HG03159 (cell line): ENCODE data around the gene PRKG1.

Experiments
- ATAC-seq: cut with Tn5 transposase; IDR thresholded peaks from one replicate; pipeline ENCODE4 v1.9.1; 2021; ENCODE audit warnings: mild to moderate bottlenecking, moderate library complexity; ENCODE audit not compliant: unreplicated experiment

The PRKG1 gene

DNA sequence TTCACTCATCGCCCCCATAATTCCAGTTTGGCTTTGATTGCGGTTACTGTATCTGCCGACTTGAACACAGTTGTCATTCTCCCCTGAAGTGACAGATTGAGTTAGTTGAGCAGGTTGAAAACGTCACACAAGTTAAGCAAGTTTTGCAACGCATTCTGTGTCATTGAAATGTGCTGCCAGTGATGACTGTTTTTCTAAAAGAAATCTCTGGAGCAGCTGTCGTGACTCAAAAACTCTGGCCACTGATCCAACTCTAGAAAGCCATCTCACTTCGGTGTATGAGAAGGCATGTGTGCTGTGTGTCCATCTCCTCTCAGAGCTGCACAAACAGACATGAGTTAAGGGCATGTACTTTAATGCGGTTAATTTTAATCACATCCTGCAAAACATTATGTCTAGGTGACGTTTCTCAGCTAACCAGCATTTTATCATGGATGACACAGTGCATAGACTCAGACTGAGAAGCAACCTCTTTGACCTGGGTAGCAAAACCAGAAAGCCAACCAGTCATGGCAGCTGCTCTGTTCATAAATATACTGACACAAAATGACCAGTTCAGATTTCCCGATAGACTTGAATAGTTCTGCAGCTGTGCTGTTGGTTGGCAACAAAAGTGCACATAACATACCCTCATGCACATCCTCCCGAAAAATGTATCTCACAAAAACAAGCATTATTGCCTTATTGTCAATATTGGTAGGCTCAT is 555.8 kb downstream of the PRKG1 start:
- no peak for ATAC-seq

DNA sequence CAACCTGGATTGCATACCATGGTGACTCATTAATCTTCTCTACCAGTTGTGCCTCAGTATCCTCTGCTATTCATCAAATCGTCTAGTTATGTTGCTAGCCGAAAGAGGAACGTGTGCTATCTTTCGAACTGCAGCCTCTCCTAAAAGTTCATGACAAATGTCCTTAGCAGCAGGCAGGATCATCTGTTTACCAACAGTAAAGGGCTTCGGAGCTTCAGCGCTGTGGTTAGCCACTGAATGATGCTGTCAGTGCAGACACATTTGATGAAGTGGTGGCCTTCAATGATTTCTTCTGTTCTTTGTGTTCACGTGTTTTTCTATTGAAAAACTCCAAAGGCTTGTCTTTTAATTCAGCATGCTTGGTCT is 556.3 kb downstream of the PRKG1 start:
- ATAC-seq: no peak

DNA sequence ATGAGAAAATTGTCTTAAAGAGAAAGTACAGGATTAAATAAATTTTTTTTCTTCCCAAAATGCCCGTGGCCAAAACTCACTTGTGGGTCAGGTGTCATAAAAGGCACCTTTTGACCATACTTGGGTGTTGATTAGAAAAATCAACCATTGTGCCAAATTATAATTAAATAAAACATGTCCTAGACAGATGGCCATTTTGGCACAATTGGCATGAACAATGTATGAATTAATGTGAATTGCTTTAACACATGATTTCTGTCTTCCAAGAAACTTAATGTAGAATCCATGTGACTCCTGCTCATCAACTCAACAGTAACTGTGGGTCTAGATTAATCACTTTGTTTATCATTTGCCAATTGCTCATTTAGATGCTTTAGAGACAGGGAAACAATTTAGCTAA is 561.1 kb downstream of the PRKG1 start:
- ATAC-seq: no peak

DNA sequence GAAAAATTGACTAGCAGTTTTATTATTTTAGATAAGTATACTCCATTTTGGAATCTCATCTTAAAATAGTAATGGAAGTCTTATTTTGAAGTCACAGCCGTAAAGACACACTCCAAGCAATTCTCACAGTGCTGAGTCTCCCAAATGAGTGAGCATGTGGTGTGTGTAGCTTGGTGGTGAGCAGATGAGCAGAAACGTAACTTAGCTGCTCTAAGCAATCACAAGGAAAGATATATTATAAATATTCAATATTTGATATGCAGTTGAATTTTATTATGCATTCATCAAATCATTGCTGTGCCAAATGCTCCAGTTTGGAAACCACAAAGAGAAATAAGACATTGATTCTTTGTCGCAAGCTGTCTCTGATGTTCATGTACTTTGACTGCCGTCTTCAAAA is 563.9 kb downstream of the PRKG1 start:
- no peak for ATAC-seq

DNA sequence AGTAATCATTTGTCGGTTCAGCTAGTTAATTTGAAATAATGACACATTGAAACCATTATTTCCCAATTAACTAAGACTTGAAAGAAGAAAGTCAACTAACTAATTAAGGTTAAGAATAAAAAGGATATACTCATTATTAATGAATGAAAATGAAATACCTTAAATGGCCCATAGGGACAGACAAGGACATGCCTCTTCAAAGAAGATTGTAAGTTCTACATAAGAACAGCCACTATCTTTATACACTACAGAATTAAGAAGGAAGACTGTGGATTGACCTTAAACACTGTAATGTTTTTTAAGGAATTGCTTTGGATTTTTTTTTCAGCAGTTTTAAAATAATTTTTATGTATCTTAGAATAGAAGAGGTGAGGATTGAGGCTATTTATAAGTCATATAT is 564.5 kb downstream of the PRKG1 start:
- ATAC-seq: no peak

DNA sequence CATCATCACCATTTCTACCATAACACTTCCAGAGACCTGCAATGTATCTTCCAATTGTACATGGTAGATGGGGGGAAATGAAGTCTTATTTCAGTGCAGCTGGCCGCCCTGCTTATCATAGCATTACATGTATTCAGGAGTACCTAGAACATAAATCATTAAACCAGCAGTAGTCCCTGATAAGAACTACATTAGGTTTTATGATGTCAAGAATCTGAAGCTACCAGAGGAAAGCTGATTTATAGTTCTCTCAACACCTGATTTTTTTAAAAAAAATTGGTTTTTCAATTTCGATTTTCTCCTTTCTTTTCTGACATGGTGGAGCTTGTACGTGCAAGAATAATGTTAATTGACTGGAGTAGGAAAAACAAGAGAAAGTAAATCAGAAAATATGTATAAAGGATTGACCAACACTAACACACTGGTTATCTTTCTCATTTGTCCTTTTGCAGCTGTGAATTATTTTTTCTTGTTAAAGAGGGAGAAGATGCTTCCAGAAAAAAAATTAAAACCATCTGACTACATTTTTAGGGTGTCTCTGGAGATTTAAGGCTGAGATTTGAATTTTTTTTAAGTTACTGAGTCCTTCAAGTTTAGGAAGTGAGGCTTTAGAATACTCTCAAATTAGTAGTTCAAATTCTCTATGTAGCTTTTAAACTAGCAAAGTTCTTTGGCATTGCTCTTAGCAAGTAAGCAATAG is 566.0 kb downstream of the PRKG1 start:
- ATAC-seq: no peak

DNA sequence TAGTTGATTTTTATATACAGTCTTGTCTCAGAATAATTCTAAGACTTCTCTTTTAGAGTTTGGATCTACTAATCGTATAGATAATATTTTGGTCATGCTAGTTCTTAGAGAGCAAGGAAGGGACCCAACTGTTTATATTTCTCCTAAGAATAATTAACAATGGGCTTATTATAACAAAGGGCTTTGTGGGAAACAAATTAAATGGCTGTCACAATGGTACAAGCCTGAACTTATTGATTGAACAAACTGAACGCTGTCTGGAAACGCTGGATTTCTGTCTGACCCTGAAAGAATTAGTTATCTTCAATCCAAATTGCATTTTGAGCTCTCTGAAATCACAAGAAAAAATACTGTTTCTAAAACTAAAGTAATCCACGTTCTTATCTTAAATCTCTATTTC is 568.3 kb downstream of the PRKG1 start:
- no peak for ATAC-seq

DNA sequence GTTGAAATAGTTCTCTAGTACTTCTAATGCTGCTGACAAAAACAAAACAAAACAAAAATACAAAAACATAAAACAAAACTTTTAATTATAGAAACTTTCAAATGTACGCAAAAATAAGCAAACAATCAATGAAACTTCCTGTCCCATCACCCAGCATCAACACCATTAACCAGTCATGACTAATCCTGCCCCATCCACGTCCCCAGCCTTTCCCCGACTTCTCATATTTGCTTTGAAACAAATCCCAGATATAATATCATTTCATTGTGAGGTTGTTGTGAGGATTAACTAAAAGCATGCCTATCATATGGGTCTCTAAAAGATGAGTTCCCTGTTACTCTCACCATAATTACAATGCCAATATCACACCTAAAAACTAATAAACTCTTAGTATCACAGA is 569.4 kb downstream of the PRKG1 start:
- no peak for ATAC-seq

DNA sequence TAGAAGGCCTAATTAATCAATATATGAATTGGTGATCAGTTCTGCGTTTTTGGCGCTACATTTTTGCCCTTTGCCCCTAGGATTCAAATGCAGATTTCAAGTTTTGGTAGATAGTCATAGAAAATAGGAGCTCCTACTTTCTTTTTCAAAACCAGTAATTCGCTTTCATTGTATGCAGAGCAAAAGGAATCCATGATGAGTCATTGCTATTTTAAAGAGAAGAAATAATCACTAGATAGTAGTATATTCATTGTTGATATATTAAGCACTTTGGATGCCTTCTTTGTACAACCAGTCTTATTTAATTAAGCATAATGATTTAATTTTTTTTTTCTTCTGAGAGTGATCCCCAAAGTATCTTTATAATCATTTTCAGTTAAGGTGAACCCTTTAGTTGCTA is 574.8 kb downstream of the PRKG1 start:
- ATAC-seq: no peak

DNA sequence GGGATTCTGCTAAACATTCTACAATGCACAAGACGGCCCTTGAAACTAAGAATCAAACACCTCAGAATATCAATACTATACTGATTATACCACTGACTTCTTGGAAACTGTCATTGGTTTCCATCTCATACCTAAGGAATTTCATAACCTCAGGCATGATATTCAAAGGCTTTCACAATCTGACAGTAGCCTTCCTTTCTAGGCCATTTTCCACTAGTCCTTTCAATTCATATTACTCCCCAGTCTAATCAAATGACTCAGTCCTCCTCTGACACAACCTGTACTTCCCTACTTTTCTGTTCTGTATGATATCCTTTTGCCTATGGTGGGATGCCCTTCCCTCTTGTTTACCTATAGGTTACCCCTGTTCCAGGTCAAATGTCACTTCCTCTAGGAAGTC is 576.8 kb downstream of the PRKG1 start:
- no peak for ATAC-seq

DNA sequence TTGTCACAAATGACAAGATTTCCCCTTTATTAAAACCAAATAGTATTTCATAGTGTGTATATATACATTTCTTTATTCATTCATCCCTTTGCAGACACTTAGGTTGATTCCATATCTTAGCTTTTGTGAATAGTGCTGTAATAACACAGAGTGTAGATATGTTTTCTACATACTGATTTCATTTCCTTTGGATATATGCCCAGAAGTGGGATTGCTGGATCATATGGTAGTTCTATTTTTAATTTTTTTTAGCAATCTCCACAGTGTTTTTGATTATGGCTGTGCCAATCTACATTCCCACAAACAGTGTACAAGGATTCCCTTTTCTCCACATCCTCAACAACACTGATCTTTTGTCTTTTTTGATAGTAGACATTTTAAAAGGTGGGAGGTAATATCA is 578.7 kb downstream of the PRKG1 start:
- no peak for ATAC-seq

DNA sequence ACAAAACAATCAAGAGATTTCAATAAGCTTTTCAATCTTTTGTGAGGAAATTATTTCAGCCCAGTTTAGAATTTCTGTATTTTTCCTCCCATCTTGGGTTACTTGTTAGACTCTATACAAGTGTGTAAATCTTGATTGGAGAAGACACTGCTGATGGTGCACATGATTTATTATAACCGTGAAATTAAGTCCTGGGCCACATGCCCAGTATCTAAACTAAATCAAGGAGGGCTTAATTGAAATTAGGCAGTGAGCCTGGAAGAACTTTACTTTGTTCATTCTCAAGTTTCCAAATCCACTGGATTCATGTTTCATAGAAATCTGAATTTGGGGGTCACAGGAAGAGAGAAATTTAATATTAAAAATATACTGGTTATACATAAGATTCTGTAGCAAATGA is 580.6 kb downstream of the PRKG1 start:
- no peak for ATAC-seq

DNA sequence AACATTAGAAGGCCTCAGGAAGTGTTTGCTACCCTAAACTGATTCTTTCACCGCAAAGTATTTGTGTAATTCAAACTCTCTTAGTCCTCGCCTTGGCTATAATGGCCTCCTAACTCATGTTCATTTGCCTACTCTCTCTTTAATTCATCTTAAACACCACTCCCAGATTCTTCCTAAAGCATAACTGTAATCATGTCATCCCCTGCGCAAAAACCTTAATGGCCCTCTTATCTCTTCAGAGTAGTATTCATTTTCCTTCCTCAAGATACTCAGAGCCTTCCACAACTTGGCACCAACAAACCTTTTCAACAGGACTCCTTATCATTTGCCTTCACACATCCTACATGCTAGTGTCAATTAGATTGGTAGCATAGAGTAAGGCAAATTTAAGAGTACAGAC is 582.2 kb downstream of the PRKG1 start:
- ATAC-seq: no peak

DNA sequence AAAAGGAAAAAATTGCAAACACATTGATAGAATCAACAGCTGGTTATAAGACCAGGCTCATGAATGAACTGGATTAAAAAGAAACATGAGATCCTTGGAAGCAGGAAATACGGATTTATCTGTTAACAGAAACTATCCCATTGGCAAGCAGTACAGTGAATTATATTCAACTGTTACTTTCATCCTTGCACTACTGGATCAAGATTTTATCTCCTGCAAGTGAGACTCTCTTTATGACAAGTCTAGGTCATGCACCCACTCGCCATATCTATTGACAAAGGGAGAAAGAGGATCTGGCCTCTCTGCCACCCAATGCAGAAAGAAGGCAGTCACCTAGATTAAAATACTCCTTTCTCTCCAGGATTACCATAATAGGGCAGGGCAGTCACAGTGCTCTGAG is 583.7 kb downstream of the PRKG1 start:
- ATAC-seq: no peak

DNA sequence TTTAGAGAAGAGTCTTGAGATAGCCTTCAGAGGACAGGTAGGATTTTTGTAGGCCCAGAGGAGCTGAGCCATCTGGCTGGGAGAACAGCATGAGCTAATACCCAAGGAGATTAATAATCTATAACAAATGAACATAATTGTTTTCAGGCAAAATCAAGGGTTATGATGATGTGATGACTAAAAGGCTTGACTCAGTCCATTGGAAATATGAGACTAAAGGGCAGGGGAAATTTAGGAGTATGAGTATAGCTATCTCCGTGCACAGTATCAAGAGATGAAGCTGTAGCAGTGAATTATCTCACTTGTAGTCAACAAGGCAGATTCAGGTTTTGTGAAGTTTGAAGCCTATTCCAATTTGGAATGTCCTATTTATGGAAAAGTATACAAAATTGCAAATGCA is 585.1 kb downstream of the PRKG1 start:
- ATAC-seq: no peak

DNA sequence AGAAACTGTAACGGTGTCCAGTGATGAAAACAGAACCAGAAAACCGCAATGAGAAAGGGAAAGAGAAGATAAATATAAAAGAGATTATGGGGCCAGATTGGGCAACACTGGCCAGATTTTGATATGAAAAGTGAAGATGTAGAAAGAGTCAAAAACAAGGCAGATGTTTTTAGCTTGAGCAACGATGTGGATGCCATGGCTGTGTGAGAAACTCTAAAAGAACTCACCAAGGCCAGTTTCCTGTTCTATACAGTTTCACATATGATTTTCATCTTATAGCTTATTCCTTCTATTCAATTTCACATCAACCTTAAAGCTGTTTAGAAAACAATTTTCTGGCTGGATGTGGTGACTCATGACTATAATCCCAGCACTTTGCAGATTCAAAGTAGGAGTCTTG is 588.8 kb downstream of the PRKG1 start:
- no peak for ATAC-seq

DNA sequence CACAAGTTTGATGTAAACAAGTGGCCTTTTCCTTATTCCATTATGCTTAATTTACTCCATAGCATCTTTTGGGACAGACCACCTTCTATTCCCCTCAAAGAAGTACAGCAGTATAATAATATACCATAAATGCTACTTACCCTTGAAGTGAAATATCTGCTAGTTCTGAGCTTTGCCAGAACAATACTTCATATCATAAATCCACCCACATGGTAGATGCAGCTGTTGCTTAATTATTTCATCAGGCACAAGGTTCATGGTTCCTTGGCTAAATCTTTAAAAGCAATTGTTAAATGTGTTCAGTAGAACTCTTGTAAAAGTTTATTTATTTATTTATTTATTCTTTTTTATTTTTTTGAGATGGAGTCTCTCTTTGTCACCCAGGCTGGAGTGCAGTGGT is 592.2 kb downstream of the PRKG1 start:
- ATAC-seq: no peak

DNA sequence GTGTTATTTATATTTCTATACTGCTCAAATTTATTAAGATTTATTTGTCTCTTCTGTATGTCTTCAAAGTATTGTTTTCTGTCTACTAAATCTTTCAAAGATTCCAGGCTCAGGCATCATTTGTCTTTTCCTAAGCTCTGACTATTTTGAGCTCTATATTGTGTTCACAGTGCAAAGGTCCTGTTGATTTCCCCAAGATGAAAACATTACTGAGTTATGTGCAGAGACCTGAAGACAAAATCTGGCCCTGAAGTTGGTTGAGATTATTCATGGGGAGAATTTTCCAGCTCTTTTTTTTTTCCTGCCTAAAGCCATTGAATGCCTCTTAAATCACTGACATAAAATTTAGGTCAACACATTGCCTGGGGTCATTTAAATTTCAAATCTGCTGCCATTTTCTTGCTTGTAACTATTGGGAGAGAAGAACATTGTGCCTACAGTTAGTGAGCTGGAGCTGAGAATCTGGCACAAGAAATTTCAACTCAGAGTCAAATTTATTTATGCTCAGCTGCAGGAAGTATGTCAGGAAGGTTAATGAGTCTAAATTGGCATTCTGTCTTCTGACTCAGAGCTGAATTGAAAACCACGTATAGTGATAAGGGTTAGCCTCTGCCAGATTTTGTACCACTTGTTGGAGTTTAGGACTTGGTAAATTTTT is 593.5 kb downstream of the PRKG1 start:
- no peak for ATAC-seq

DNA sequence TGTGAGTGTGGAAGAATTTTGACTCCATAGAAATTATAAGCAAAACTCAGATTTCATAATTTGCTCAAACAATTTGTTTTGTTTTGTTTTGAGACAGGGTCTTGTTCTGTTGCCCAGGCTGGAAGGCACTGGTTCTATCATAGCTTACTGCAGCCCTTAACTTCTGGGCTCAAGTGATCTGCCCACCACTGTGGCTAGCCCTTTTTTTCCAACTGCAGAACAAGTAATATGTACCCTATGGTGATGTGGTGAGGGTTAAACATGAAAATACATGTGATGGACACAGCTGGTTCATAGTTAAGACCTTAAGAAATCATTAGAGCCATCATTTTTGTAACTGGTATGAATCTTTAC is 594.0 kb downstream of the PRKG1 start:
- ATAC-seq: no peak

DNA sequence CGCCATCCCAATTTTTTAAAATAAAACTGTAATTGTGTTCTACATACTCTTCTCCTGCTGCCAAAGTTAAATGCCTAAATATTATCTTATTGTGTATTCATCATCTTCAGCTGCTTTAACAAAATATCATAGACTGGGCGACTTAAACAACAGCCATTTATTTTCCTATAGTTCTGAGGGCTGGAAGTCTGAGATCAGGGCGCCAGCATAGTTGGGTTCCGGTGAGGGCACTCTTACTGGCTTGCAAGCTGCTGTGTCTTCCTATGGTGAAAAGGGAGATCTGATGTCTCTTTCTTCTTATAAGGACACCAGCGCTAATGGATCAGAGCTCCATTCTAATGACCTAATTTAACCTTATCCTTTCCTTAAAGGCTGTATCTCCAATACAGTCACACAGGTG is 594.8 kb downstream of the PRKG1 start:
- no peak for ATAC-seq

DNA sequence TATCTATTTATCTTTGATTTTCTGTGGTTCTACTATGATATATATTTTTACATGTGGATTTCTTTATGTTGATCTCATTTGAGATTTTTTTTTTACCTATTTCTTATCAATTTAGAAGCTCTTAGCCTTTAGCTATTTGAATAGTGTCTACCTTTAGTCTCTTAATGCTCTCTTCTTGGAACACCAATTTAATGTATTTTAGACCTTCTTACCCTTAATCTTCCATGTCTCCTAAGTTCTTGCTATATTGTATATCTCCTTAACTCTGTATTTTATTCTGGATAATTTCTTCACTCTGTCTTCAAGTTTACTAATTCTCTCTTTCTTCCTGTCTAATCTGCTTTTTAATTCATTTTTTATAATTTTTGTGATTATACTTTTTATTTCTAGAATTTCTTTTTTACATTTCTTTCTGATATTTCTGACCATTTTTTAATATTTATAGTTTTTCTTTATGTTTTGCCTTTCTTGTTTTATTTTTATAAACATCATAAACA is 597.8 kb downstream of the PRKG1 start:
- no peak for ATAC-seq

DNA sequence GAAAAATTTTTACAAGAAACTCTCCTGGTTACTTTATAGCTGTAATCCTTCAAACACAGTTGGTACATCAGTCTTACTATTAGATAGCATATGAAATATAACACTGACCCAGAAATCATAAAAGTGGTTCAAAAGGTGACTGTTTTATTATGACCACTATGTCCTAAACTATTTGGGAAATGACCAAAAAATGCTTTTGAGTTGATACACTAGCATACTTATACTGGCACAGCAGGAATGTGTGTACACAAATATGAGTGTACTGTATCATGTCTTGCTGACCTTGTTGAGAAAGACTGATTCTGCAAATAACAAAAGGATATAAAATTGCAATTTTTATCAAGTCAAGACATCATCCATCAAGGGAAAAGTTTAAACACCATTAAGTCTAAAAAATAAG is 600.8 kb downstream of the PRKG1 start:
- ATAC-seq: no peak
